Neural cell (in vitro differentiated cells): ENCODE data around the gene SLC16A8.

ENCODE experiments used
- EP300 ChIP-seq: fragments of 450-650 bp; conservative IDR thresholded peaks from 2 replicates; pipeline ENCODE4 v1.6.1; 2014; ENCODE audit warnings: antibody characterized with exemption, mild to moderate bottlenecking, moderate library complexity; ENCODE audit not compliant: poor library complexity, severe bottlenecking
- EZH2 ChIP-seq: fragments of 200-600, 300-800 bp; shearing (Covaris generic), sonication (generic); IDR thresholded peaks from 2 replicates; pipeline ENCODE4 v1.6.1; 2014; ENCODE audit warnings: antibody characterized with exemption, low read length, borderline replicate concordance, mild to moderate bottlenecking; ENCODE audit not compliant: insufficient read depth, poor library complexity, severe bottlenecking
- POLR2AphosphoS5 ChIP-seq: IDR thresholded peaks from 2 replicates; pipeline ENCODE4 v1.6.1; 2012
- RAD21 ChIP-seq: fragments of 450-650 bp; conservative IDR thresholded peaks from 2 replicates; pipeline ENCODE4 v1.6.1; 2014; ENCODE audit warnings: antibody characterized with exemption, mild to moderate bottlenecking, moderate library complexity
- TAF1 ChIP-seq: IDR thresholded peaks from 2 replicates; pipeline ENCODE4 v1.6.1; 2012; ENCODE audit warnings: low read depth
- TF ChIP-seq, protein P1 (sequence below): fragments of 450-650 bp; IDR thresholded peaks from 2 replicates; pipeline ENCODE4 v1.5.1; 2014; ENCODE audit warnings: antibody characterized with exemption, mild to moderate bottlenecking, moderate library complexity; ENCODE audit not compliant: poor library complexity, severe bottlenecking

DNA sequence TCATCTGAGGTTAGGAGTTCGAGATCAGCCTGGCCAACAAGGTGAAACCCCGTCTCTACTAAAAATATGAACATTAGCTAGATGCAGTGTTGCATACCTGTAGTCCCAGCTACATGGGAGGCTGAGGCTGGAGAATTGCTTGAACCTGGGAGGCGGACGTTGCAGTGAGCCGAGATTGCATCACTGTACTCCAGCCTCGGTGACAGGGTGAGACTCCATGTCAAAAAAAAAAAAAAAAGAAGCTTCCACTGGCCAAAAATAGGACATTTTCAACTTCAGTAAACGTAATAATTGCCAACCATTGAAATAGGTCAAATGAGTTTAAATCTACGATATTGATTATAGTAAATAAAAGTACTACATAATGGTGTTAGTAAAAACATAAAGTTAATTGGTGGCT lies 19.7 kb upstream of the SLC16A8 start:
- TF ChIP-seq, protein P1, sequence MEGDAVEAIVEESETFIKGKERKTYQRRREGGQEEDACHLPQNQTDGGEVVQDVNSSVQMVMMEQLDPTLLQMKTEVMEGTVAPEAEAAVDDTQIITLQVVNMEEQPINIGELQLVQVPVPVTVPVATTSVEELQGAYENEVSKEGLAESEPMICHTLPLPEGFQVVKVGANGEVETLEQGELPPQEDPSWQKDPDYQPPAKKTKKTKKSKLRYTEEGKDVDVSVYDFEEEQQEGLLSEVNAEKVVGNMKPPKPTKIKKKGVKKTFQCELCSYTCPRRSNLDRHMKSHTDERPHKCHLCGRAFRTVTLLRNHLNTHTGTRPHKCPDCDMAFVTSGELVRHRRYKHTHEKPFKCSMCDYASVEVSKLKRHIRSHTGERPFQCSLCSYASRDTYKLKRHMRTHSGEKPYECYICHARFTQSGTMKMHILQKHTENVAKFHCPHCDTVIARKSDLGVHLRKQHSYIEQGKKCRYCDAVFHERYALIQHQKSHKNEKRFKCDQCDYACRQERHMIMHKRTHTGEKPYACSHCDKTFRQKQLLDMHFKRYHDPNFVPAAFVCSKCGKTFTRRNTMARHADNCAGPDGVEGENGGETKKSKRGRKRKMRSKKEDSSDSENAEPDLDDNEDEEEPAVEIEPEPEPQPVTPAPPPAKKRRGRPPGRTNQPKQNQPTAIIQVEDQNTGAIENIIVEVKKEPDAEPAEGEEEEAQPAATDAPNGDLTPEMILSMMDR = no peak
- TF ChIP-seq EZH2 (no peak), EP300 (no peak), POLR2AphosphoS5 (no peak), RAD21 (no peak), TAF1 (no peak)
